ENCODE data around the gene ITPR1.

GRCh38 chr3:4836516-4836915, 343.4 kb downstream of the ITPR1 start:
- TF ChIP-seq CTCF (conservative IDR thresholded peaks at IDR 0.05; ENCODE audit: low read depth, low read length) = no peak
- TF ChIP-seq RFX5 (IDR thresholded peaks at IDR 0.05; ENCODE audit: low read depth, low read length) = no peak
- TF ChIP-seq SMC3 (IDR thresholded peaks at IDR 0.05; ENCODE audit: low read depth, low read length) = no peak
- no peak for TF ChIP-seq RCOR1 (IDR thresholded peaks at IDR 0.05; ENCODE audit: insufficient replicate concordance, low read length)
- no peak for TF ChIP-seq USF2 (IDR thresholded peaks at IDR 0.05; ENCODE audit: low read depth, low read length)
- TF ChIP-seq POLR2A (IDR thresholded peaks at IDR 0.05; ENCODE audit: low read depth, low read length) = no peak
- TF ChIP-seq NFE2L2 (IDR thresholded peaks at IDR 0.05; ENCODE audit: low read depth, low read length) = no peak
